Measurements from ENCODE around the gene XIAP. TPM values are rescaled to one million over a fixed set of nuclear protein-coding genes. Genes with fewer than 3 reads are reported as not detected.
A peak's percentile ranks its signal among the peaks of the same experiment; 100 is the strongest.
"Not testable (repeated sequence)": the region's sequence is repeated elsewhere in the genome, so short reads cannot be mapped to it uniquely, and the experiment has no call there.

The XIAP gene
- total RNA-seq, 1 experiment from 2014 or later: 24.5 TPM

DNA sequence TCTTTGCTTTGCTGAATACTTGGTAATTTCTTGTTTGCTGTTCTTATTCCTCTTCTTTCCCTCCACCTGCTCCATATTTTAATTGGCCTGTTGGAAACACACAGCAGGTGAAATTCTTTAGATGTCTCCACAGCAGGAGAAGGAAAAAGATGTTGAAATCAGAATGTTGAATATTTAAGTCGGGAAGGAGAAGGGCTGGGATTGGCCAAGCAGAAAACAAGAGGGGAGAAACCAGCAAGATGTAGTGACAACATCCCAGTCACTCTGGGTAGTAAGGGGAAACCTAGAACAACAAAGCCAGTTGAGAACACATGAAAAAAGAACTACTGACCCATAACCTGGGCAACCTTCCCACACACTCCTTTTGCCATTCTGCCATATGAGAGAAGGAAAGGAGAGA, 64.3 kb downstream of the XIAP start:
- in situ Hi-C loops (cut with HindIII; ENCODE audit: low pct_unique_long_range_greater_than_20kb, low sequenced_read_pairs): no loop called here
- no peak for DNase-seq (ENCODE audit: low read depth)

DNA sequence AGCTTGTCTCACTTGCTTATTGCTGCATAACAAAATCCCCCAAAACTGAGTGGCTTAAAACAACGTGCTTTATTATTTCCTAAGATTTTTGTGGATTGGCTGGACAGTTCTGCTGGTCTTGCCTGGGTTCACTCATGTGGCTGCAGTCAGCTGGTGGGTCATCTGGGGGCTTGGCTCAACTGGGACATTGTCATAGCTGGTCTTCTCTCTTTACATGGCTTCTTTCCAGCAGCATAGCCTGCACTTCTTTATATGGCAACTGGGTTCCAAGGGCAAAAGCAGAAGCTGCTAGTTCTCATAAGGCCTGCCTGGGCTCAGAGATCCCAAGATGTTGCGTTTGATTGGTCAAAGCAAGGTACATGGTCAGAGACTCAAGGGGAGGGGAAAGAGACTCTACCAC, 68.0 kb downstream of the XIAP start:
- in situ Hi-C loops (cut with HindIII; ENCODE audit: low pct_unique_long_range_greater_than_20kb, low sequenced_read_pairs): no loop called here
- DNase-seq (ENCODE audit: low read depth): no peak

- DNase-seq (ENCODE audit: low read depth); in situ Hi-C loops (cut with HindIII; ENCODE audit: low pct_unique_long_range_greater_than_20kb, low sequenced_read_pairs): not testable (repeated sequence)
These were observed 72.2 kb downstream of the XIAP start for GRCh38 chrX:123932055-123932454.

DNA sequence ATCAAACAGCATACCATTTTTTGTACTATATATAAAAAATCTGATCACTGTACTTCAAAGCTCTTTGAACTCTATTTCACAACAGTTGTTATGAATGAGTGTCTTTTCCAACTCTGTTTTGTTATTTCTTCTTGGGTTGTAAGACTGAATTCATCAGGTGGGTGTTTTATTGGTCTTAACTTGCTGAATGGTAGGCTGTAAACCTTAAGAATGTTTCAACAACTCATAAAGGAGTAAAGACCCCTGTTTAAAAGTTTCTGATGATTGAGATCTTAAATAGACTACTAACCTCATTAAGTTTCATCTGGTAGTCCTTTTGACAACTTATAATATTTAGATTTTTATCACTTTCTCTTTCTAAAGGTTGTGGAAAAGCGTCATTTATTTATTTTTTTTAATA, 83.2 kb downstream of the XIAP start:
- no peak for DNase-seq (ENCODE audit: low read depth)
- in situ Hi-C loops (cut with HindIII; ENCODE audit: low pct_unique_long_range_greater_than_20kb, low sequenced_read_pairs): no loop called here

DNA sequence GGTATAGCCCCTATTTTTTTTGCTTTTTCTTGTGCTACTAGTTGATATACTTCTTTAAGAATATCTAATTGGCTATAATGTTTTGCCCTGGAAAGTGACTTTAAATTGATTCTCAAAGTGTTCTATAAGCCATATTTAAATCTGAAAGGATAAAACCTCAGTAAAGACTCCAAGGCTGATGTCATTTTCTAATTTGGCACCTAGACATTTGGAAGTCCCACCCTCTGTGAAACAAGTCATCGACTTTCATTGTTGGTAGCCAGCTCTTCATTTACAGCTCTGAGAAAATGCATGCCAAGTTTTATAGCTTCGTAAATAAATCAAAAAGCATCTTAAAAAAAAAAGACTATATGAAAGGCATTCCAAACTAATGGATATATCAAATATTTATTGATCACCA, 83.6 kb downstream of the XIAP start:
- DNase-seq (ENCODE audit: low read depth): no peak
- in situ Hi-C loops (cut with HindIII; ENCODE audit: low pct_unique_long_range_greater_than_20kb, low sequenced_read_pairs): no loop called here

GRCh38 chrX:123949846-123950245, 90.0 kb downstream of the XIAP start:
- DNase-seq (ENCODE audit: low read depth): no peak
- in situ Hi-C loops (cut with HindIII; ENCODE audit: low pct_unique_long_range_greater_than_20kb, low sequenced_read_pairs): no loop called here

DNA sequence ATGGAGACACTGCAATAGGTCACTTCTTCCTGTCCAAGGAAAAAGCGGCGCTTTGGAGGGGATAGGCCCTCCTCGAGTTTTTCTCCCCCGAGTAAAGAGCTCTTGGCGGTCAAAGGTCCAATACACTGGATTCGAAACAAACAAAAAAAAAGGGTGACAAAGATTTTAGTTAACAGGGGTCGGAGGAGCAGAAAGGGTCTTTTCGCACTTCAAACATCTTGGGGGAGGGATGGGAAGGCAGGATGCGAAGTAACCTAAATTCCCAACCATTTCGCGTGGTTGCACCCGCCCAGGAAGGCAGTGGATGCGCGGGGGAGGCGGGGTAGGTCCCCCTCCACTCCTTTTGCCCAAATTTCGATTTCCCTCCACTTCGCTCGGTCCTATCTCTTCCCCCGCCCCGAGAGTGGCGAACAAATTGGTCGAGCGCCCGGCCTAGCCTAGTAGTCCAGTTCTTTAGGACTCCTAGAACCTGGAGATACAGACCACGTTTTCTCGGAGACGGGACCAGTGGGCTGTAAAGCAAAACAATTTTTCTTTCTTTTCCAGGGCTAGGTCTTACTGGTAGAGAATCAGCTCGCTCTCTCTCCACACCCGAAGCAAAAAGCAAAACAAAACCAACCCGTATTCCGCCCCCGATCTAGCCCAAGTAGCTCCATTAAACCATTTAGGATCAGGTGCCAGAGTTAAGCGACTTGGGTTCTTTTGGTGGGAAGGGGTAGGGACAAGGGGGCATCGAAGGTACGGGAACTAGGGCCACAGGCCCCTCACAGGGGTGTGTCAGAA, 99.6 kb downstream of the XIAP start:
- in situ Hi-C loops (cut with HindIII; ENCODE audit: low pct_unique_long_range_greater_than_20kb, low sequenced_read_pairs): no loop called here
- peak; percentile 63 for DNase-seq (ENCODE audit: low read depth)

GRCh38 chrX:123960956-123961267, 101.1 kb downstream of the XIAP start:
- in situ Hi-C loops (cut with HindIII; ENCODE audit: low pct_unique_long_range_greater_than_20kb, low sequenced_read_pairs): no loop called here
- peak; percentile 10 for DNase-seq (ENCODE audit: low read depth)

DNA sequence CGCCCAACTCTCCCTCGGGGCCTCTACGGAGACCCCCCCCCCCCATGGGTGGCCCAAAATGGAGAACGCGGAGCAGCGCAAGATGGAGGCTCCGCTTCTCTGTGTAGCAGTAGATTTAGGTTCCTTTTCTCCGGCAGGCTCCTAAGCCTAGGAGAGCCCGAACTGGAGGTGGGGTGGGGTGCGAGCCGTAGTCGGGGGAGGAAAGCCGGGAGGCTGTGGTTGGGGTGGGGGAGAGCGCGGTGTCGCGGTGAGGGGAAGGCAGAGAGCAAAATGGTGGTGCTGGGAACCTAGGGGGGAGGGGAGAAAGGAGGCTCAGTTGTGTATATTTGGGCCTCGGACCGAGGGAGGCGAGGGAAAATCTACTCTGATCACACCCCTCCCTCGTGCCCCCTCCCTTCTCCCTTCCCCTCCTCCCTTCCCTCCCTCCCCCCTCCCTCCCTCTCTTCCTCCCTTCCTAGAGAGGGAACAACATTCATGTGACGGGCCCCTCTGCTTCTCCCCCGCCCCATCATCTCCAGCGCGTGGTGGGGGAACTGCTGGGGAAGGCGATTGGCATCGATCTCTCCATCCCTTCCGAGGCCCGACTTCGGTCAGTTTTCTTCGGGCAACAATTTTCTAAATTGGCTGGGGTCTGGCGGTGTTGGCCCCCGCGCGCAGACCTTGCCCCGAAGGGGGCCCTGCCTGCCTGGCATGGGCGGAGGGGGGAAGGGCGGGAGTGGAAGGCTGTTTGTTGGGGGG, 101.6 kb downstream of the XIAP start, which contains the start of gene STAG2:
Gene STAG2 (plus strand): TSS at position 439 of the 738 bp plus-strand sequence. CDS start 60,922 bp downstream, outside the sequence.
- DNase-seq (ENCODE audit: low read depth): peak; percentile 71
- in situ Hi-C loops (cut with HindIII; ENCODE audit: low pct_unique_long_range_greater_than_20kb, low sequenced_read_pairs): no loop called here

DNA sequence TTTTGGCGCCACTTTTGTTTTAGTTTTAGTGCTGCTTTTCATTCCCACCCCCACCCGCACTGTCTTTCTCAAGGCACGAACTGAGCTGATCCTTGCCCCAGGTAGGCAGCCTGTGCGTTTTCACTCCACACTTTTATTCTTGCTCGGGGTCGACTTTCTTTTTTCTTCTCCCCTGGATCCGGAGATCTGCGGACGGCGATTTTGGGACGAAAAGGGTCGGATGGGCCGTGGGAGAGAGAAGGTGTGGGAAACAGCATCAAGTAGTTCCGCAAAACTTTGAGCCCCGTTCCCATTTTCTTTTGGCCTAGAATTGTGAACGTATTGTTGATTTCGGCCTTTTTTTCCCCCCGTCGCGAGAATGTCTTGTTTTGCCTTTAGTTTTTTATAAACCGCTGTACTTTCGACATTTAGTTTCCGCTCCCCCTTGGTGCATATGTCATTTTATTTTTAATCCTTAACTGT, 102.2 kb downstream of the XIAP start:
- DNase-seq (ENCODE audit: low read depth): no peak
- in situ Hi-C loops (cut with HindIII; ENCODE audit: low pct_unique_long_range_greater_than_20kb, low sequenced_read_pairs): no loop called here

GRCh38 chrX:123962794-123963373, 103.0 kb downstream of the XIAP start:
- DNase-seq (ENCODE audit: low read depth): peak; percentile 92
- in situ Hi-C loops (cut with HindIII; ENCODE audit: low pct_unique_long_range_greater_than_20kb, low sequenced_read_pairs): no loop called here

Other genes with a start within 250 kb of the XIAP start
- gene THOC2, start 127.0 kb upstream of the XIAP start, total RNA-seq (2014; rRNA removed; shearing (Covaris generic); ENCODE audit: low replicate concordance): 42.9 and 46.4 TPM in 2 replicates
- gene STAG2, start 101.7 kb downstream of the XIAP start, total RNA-seq (2014; rRNA removed; shearing (Covaris generic); ENCODE audit: low replicate concordance): 24.2 and 42.9 TPM in 2 replicates